LNCaP clone FGC (cell line): ENCODE data around the gene TLE6.

Experiments used
- DNase-seq: peaks from one replicate; pipeline ENCODE4 v3.0.0-alpha.2; 2011; ENCODE audit warnings: low read depth
- H3K4me3 ChIP-seq: 2 replicates; pipeline ENCODE4 v1.5.1; 2011; ENCODE audit warnings: mild to moderate bottlenecking, low read depth, low read length, control low read depth
- CTCF ChIP-seq: IDR thresholded peaks from 2 replicates; pipeline ENCODE4 v1.5.1; 2012; ENCODE audit warnings: mild to moderate bottlenecking; ENCODE audit not compliant: control insufficient read depth, insufficient read depth; ENCODE audit errors: extremely low read depth

TLE6 gene

GRCh38 chr19:3039641-3040077, 62.3 kb downstream of the TLE6 start:
- H3K4me3 ChIP-seq, result no peak overlapping the region
- no peak for TF ChIP-seq CTCF
- no peak for DNase-seq

- no peak for TF ChIP-seq CTCF
- DNase-seq, result no peak
- H3K4me3 ChIP-seq, result no peak overlapping the region
These were observed 64.0 kb downstream of the TLE6 start for GRCh38 chr19:3041327-3041726.

GRCh38 chr19:3041761-3042620, 64.6 kb downstream of the TLE6 start:
- H3K4me3 ChIP-seq, result no peak overlapping the region
- TF ChIP-seq CTCF, result no peak

GRCh38 chr19:3042621-3043267, 65.4 kb downstream of the TLE6 start:
- H3K4me3 ChIP-seq, result no peak overlapping the region
- no peak for TF ChIP-seq CTCF
- DNase-seq, result no peak

More at GRCh38 chr19:3041761-3042620, 64.6 kb downstream of the TLE6 start:
- no peak for DNase-seq
